GM10248 (cell line): ENCODE measurements around the gene ZNF235.

ENCODE experiments used
- CTCF ChIA-PET: fragments of 300-600 bp; sonication (Branson Sonifier 250); formaldehyde crosslinking; extraction: SDS; loops from one replicate; lab custom pipeline; 2021; ENCODE audit warnings: antibody characterized with exemption; lab: Yijun Ruan, JAX
- POLR2A ChIA-PET: fragments of 350-650 bp; sonication (Branson Sonifier 250); formaldehyde crosslinking; extraction: SDS; loops from one replicate; lab custom pipeline; 2020; ENCODE audit warnings: antibody characterized with exemption; lab: Yijun Ruan, JAX
- DNase-seq: peaks from one replicate; pipeline ENCODE4 v3.0.0; 2012; ENCODE audit errors: extremely low spot score
- TF ChIP-seq, protein P1 (sequence below): IDR thresholded peaks from 2 replicates; pipeline ENCODE4 v1.5.1; 2012; ENCODE audit warnings: mild to moderate bottlenecking, low read depth; ENCODE audit errors: extremely low read depth, missing control alignments, control extremely low read depth

The ZNF235 gene

DNA sequence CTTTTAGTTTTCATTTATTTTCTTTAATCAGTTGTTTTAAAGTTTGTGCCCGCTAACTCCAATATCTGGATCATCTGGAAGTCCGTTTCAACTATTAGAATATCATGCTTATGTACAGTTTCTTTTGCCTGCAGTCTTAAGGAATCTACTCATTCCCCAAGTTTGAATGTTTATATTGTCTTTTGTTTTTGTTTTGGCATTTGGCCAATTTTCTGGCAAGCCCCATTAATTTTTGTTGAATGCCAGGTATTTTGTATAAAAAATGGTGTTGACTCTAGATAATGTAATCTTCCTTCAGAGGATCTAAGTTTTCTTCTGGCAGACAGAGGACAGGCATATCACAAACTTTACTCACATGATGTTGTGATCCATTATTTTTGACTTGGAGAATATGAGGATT lies 11.1 kb upstream of the ZNF235 start:
- ChIA-PET CTCF (no interaction called here), POLR2A (no interaction called here)
- TF ChIP-seq, protein P1, sequence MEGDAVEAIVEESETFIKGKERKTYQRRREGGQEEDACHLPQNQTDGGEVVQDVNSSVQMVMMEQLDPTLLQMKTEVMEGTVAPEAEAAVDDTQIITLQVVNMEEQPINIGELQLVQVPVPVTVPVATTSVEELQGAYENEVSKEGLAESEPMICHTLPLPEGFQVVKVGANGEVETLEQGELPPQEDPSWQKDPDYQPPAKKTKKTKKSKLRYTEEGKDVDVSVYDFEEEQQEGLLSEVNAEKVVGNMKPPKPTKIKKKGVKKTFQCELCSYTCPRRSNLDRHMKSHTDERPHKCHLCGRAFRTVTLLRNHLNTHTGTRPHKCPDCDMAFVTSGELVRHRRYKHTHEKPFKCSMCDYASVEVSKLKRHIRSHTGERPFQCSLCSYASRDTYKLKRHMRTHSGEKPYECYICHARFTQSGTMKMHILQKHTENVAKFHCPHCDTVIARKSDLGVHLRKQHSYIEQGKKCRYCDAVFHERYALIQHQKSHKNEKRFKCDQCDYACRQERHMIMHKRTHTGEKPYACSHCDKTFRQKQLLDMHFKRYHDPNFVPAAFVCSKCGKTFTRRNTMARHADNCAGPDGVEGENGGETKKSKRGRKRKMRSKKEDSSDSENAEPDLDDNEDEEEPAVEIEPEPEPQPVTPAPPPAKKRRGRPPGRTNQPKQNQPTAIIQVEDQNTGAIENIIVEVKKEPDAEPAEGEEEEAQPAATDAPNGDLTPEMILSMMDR = no peak
- no peak for DNase-seq

GRCh38 chr19:44313231-44313630 lies 8.4 kb upstream of the ZNF235 start:
- ChIA-PET POLR2A (no interaction called here), CTCF (no interaction called here)
- no peak for DNase-seq
- TF ChIP-seq, protein P1 = no peak

DNA sequence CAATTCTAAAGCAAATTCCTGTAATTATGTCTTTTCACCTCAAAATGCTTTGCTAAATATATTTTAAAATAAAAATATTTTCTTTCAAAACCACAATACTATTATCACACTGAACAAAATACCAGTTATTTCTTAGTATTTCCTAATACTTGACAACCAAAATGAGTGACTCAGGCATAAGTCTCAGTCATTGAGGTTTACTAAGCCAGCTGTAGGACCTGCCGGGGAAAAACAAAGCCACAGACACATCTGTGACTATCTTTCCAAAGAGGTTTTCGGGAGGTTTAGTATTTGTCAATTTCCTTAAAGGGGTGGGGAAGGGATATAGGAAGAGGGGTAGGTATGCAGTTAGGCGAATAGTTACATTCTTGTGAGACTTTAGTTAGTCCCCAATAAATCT lies 3.2 kb upstream of the ZNF235 start:
- no peak for DNase-seq
- CTCF ChIA-PET = no interaction called here
- TF ChIP-seq, protein P1 = no peak
- POLR2A ChIA-PET = no interaction called here

DNA sequence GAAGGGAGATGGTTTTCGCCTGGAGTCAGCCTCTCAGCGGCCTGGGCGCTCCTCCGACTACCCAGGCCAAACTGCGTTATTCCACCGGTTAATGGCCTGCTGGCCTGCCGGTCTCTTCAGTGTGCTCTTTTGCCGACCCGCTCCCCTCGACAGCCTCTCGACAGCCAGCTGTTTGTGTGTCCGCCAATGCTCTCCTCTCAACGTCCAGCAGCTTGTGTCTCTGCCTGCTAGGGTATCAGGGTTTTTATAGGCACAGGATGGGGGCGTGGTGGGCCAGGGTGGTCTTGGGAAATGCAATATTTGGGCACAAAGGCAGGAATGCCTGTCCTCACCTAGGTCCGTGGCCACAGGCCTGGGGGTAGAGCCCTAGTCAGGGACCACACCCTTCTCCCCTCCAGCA lies 1.5 kb upstream of the ZNF235 start:
- ChIA-PET POLR2A (no interaction called here), CTCF (no interaction called here)
- no peak for DNase-seq
- TF ChIP-seq, protein P1 = no peak

GRCh38 chr19:44305457-44305856 lies 632 bp upstream of the ZNF235 start:
- TF ChIP-seq, protein P1 = no peak
- CTCF ChIA-PET = no interaction called here
- POLR2A ChIA-PET = no interaction called here
- DNase-seq = no peak

- TF ChIP-seq, protein P1 = no peak
- ChIA-PET CTCF (no interaction called here), POLR2A (no interaction called here)
- peak; percentile 17 for DNase-seq
These were observed 753 bp downstream of the ZNF235 start for GRCh38 chr19:44303976-44304568.
